Measurements from ENCODE around the gene IL32.
A peak's percentile ranks its signal among the peaks of the same experiment; 100 is the strongest.
"Not testable (repeated sequence)": the region's sequence is repeated elsewhere in the genome, so short reads cannot be mapped to it uniquely, and the experiment has no call there.

The IL32 gene

DNA sequence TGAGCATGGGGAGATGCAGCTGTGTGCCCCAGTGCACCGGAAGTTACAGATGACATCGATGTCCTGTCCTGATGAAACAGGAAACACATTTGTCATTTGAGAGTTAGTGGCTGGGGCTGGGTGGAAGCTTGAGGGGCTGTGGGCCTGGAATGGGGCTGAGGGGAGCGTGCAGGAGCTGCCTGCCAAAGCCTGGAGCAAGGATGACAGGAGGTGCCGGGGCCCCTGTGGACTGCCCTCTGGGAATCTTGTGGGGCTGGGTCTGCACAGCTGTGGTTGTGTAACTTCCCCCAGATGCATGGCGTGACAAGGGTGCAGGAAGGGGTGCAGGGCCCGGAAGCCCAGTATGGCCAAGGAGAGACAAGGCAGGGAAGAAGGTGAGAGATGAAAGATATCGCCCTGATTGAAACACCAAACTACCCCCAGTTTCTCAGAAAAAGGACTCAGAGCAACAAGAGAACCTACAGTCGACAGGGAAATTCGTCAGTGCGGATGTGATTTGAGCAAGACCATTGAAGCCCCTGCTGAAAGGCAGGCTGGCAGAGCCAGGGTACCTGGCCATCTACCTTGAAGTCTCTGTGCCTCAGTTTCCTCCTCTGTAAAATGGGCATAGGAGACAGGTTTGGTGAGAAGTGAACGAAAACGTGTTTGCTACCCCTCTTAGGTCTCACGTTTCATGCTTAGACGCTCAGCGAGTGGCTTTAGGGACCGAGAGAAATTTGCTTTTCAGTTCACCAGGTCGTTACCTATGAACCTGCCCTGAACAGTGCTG, 10.3 kb upstream of the IL32 start:
- TF ChIP-seq, protein P1, sequence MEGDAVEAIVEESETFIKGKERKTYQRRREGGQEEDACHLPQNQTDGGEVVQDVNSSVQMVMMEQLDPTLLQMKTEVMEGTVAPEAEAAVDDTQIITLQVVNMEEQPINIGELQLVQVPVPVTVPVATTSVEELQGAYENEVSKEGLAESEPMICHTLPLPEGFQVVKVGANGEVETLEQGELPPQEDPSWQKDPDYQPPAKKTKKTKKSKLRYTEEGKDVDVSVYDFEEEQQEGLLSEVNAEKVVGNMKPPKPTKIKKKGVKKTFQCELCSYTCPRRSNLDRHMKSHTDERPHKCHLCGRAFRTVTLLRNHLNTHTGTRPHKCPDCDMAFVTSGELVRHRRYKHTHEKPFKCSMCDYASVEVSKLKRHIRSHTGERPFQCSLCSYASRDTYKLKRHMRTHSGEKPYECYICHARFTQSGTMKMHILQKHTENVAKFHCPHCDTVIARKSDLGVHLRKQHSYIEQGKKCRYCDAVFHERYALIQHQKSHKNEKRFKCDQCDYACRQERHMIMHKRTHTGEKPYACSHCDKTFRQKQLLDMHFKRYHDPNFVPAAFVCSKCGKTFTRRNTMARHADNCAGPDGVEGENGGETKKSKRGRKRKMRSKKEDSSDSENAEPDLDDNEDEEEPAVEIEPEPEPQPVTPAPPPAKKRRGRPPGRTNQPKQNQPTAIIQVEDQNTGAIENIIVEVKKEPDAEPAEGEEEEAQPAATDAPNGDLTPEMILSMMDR (IDR thresholded peaks at IDR 0.05; ENCODE audit: insufficient read depth, low read depth, low read length, missing control alignments) = no peak
- H3K4me3 ChIP-seq (ENCODE audit: low read length) = no peak overlapping the region
- DNase-seq (ENCODE audit: low read depth) = no peak

- DNase-seq (ENCODE audit: low read depth); H3K4me3 ChIP-seq (ENCODE audit: low read length): not testable (repeated sequence)
Measured at GRCh38 chr16:3055734-3056115, 9.7 kb upstream of the IL32 start.

- no peak for DNase-seq (ENCODE audit: low read depth)
- TF ChIP-seq, protein P1 (IDR thresholded peaks at IDR 0.05; ENCODE audit: insufficient read depth, low read depth, low read length, missing control alignments) = no peak
- H3K4me3 ChIP-seq (ENCODE audit: low read length) = no peak overlapping the region
Measured at GRCh38 chr16:3056336-3057180, 8.9 kb upstream of the IL32 start.

GRCh38 chr16:3057181-3058138, 8.0 kb upstream of the IL32 start:
- no peak overlapping the region for H3K4me3 ChIP-seq (ENCODE audit: low read length)
- TF ChIP-seq, protein P1 (IDR thresholded peaks at IDR 0.05; ENCODE audit: insufficient read depth, low read depth, low read length, missing control alignments) = no peak
- DNase-seq (ENCODE audit: low read depth) = no peak

DNA sequence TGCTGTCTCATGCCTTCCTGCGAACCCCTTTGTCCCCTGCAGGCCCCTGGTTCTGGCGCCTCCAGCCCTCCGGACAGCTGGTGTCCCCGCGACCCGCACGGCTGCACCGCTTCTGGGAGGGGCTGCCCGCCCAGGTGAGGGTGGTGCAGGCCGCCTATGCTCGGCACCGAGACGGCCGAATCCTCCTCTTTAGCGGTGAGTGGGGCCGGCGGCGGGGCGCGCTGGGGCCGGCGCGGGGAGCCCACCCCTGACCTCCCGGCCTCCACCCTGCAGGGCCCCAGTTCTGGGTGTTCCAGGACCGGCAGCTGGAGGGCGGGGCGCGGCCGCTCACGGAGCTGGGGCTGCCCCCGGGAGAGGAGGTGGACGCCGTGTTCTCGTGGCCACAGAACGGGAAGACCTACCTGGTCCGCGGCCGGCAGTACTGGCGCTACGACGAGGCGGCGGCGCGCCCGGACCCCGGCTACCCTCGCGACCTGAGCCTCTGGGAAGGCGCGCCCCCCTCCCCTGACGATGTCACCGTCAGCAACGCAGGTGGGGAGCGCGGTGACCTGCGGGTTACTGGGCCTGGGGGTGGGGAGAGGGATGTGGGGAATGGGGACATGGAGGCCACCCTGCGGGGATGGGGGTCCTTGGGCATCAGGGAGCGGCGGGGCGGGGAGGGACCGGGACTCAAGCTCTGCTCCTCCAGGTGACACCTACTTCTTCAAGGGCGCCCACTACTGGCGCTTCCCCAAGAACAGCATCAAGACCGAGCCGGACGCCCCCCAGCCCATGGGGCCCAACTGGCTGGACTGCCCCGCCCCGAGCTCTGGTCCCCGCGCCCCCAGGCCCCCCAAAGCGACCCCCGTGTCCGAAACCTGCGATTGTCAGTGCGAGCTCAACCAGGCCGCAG, 7.1 kb upstream of the IL32 start:
- peak; percentile 64 for DNase-seq (ENCODE audit: low read depth)
- TF ChIP-seq, protein P1 (IDR thresholded peaks at IDR 0.05; ENCODE audit: insufficient read depth, low read depth, low read length, missing control alignments) = peak; percentile 39
- H3K4me3 ChIP-seq (ENCODE audit: low read length) = peak overlapping the region; percentile 69

DNA sequence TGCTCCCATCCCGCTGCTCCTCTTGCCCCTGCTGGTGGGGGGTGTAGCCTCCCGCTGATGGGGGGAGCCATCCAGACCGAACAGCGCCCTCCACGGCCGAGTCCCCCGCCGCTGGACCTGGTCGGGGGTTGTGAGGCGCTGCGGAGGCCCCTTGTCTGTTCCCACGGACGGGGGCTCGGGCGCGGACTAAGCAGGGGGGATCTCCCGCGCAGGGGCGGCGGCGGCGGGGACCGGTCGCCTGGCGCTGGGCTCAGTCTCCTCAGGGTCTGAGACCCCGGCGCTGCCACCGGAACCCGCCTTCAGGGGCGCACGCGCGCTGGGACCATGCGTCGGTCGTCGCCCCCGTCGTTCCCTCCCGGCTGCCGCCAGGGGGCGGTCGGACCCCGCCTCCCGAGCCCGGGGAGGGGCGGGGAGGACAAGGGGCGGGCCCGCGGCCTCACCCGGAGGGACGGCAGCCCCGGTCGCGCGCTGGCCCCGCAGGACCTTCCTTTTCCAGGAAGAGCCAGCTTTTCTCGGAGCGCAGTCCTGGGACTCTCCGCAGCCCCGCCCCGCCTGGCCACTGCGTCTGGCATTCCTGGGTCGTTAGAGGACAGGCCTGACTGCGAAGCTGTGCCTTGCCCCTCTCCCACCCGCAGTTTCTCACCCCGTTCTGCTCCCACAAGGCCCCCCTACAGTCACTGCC, 6.3 kb upstream of the IL32 start:
- peak overlapping the region; percentile 69 for H3K4me3 ChIP-seq (ENCODE audit: low read length)
- DNase-seq (ENCODE audit: low read depth) = peak; percentile 77
- TF ChIP-seq, protein P1 (IDR thresholded peaks at IDR 0.05; ENCODE audit: insufficient read depth, low read depth, low read length, missing control alignments) = peak; percentile 54

Data from epithelial cell of esophagus (primary cell).